HG03342 (cell line): ENCODE measurements around the gene IFNGR2.
"Not testable (repeated sequence)": the region's sequence is repeated elsewhere in the genome, so short reads cannot be mapped to it uniquely, and the experiment has no call there.

Experiments used
- ATAC-seq: cut with Tn5 transposase; IDR thresholded peaks from one replicate; pipeline ENCODE4 v1.9.1; 2021; ENCODE audit warnings: mild to moderate bottlenecking, moderate library complexity; ENCODE audit not compliant: unreplicated experiment

IFNGR2 gene, protein sequence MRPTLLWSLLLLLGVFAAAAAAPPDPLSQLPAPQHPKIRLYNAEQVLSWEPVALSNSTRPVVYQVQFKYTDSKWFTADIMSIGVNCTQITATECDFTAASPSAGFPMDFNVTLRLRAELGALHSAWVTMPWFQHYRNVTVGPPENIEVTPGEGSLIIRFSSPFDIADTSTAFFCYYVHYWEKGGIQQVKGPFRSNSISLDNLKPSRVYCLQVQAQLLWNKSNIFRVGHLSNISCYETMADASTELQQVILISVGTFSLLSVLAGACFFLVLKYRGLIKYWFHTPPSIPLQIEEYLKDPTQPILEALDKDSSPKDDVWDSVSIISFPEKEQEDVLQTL

DNA sequence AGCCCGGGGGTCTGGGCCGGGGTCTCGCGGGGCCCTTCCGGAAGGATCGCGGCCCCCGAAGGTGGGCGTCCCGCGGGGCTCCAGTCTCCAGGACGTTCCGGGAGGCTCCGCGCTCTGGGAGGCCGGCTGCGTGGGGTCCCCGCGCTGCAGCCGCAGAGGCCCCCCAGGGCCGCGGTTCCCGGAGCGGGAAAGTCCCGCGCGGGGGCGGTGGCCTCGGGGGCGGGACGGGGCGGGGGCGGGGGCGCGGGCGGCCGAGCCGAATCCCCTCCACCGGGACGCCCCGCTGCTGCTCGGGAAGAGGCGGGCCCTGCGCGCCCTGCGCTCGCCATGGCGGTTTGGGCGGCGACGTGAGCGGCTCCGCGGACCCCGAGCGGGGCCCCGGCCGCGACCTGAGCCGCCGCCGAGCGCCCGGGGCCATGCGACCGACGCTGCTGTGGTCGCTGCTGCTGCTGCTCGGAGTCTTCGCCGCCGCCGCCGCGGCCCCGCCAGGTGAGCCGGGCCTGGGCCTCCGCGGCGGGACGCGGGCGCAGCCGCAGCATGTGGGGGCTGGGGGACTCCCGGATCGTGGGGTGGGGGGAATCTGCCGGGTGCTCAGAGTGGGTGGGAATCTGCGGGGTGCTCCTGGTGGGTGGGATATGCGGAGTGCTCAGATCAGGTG is at the start of gene IFNGR2:
TSS of gene IFNGR2 (plus strand) at position 286 of the 658 bp plus-strand sequence. CDS start at position 417, 131 bp downstream.
- no peak for ATAC-seq

DNA sequence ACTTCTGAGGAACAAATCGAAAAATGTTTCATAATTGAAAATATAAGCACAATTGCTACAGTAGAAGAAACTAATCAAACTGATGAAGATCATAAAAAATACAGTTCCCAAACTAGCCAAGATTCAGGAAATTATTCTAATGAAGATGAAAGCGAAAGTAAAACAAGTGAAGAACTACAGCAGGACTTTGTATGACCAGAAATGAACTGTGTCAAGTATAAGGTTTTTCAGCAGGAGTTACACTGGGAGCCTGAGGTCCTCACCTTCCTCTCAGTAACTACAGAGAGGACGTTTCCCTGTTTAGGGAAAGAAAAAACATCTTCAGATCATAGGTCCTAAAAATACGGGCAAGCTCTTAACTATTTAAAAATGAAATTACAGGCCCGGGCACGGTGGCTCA is 47.9 kb upstream of the IFNGR2 start:
- no peak for ATAC-seq

GRCh38 chr21:33355996-33356395 is 47.2 kb upstream of the IFNGR2 start:
- ATAC-seq, result no peak

- ATAC-seq, result no peak
Observed at GRCh38 chr21:33357177-33357576, 46.0 kb upstream of the IFNGR2 start.

DNA sequence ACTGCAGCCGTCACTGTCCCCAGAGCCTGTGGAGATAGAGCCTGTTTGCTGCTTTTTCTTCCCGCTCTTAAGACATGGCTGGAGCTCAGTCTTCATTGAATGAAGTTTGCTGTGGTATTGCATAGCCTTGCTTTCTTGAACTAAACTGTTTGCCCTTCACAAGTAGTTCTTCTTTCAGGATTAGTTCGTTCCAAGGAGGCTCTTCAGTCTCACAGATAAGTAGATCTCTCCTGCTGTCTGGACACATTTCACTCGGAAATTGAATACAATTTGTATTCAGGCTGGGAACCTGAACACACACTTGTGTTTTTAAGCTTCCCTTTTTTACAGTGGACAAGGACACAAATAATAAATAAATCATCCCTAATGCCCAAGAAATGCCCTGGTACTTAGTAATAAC is 43.8 kb upstream of the IFNGR2 start:
- ATAC-seq, result no peak

DNA sequence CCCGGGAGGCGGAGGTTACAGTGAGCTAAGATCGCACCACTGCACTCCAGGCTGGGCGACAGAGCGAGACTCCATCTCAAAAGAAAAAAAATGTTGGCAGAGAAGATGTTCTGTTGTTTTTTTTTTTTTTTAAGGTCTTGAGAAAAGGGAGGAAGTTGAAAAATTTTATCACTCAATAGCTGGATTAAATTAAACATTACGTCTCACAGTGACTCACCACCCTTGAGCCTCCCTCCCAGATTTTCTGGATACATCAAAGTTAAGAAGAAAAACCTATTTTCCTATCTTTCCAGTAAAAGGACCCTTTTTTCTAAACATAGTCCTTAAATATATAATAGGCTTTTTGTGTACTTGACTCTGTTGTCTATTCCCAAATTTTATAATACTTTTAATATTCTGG is 42.9 kb upstream of the IFNGR2 start:
- ATAC-seq, result no peak

DNA sequence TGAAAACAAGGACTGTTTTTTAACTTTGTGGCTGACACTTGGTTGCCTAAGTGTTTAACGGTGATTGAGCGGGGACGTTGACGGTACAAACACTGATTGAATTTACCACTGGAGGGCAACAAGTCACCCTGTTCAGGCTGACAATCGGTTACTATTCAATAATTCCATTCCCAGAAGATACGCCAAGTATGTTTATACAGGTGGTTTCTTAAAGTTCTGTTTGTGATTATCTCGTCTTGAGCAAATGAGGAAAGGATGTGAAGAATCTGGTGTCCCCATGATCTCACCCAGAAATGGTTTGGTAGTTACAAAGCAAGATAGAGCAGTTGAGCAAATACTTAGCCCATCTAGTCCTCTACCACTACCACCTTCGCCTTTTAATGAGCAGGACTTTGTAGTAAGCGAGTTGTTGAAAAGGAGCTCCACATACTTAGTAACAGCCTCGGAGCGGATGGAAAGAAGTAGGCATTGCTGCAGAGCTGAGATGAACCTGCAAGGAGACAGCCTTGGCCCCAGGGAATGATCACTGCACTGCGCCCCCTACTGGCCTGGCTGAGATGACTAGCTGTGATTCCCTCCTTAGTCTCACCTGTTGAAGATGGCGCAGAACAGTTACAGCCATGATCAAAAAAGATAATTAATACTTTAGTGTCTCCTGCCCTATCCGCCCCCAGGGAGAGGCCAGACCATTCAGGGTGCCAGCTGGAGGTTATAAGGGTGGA is 42.2 kb upstream of the IFNGR2 start:
- ATAC-seq, result peak; percentile 68

GRCh38 chr21:33362044-33362555 is 41.1 kb upstream of the IFNGR2 start:
- ATAC-seq, result no peak

DNA sequence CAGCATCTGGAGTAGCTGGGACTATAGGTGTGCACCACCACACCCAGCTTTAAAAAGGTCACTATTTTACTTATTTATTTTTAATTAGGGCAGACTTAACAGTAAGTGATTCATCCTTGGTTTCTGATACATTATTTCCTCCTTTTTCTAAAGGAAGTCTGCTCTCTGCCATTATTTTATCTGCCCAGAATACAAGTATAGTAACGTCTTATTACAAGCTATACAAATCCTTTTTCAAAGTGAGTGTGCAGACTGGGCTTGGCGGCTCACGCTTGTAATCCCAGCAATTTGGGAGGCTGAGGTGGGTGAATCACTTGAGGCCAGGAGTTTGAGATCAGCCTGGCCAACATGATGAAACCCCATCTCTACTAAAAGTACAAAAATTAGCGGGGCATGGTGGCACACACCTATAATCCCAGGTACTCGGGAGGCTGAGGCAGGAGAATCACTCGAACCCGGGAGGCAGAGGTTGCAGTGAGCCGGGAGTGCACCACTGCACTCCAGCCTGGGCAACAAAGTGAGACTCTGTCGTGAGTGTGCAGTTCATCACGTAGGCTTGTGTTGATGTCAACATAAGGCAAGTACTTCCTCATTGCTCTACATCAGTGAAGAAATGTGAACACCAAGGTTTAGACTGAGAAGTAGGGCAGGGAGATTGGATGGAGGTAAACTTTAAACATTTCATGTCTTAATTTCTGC is 39.2 kb upstream of the IFNGR2 start:
- ATAC-seq, result not testable (repeated sequence)

GRCh38 chr21:33364830-33365229 is 38.4 kb upstream of the IFNGR2 start:
- no peak for ATAC-seq

- ATAC-seq, result no peak
Observed at GRCh38 chr21:33367309-33367973, 35.8 kb upstream of the IFNGR2 start.

- no peak for ATAC-seq
Observed at GRCh38 chr21:33368124-33368523, 35.1 kb upstream of the IFNGR2 start.

- ATAC-seq, result no peak
Observed at GRCh38 chr21:33368576-33368975, 34.6 kb upstream of the IFNGR2 start.

DNA sequence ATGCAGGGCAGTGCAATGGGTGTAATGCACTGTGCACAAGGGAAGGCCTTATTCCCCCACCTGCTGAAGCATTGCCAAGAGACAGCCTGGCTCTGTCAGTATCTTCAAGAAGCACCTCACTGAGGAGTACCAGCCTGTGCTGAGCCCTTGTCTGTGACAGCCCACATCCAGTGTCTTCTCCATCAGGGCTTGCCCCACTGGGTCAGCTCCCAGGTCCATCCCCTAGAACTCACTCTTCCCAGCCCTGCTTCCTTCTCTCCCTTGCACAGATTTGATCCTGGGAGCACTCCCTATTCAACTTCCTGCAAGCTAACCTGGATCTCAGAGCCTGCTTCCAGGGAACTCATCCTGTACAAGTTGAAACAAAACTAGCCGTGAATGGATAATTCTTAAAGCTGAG is 33.6 kb upstream of the IFNGR2 start:
- ATAC-seq, result no peak

GRCh38 chr21:33370305-33370704 is 32.9 kb upstream of the IFNGR2 start:
- no peak for ATAC-seq

- ATAC-seq, result no peak
Observed at GRCh38 chr21:33371366-33371765, 31.8 kb upstream of the IFNGR2 start.

DNA sequence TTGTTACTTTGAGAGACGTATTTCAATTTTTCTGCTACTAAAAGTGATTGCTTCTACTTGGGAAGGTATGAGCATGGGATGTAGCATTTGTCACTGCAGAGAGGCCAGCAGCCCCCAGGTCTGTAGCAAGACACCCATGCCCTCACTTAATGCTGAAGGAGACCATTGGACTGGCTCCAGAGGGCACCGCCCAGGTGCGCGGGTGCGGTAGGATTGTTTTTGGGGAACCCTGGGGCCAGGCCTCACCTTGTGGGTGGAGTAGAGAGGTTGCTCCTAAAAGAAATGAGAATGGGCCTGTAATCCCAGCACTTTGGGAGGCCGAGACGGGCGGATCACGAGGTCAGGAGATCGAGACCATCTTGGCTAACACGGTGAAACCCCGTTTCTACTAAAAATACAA is 30.6 kb upstream of the IFNGR2 start:
- ATAC-seq, result no peak

- no peak for ATAC-seq
Observed at GRCh38 chr21:33373451-33373850, 29.8 kb upstream of the IFNGR2 start.

DNA sequence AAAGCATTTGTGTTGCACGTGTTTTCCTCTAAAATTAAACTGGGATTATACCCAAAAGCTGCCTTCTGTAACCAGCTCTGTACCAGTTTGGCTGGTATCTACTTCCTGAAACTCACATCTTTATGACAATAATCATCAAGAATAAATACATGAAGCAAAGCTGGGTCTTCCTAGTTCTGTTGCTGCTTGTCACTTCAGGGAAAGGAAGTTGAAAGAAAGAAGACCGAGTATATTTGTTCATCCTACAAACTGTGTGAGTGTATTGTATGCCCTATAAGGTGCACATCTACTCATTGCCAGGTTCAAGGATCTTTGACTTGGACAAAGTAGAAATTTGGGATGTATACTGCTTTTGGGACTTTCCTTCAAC is 29.1 kb upstream of the IFNGR2 start:
- no peak for ATAC-seq

- peak; percentile 62 for ATAC-seq
Observed at GRCh38 chr21:33374450-33375096, 28.6 kb upstream of the IFNGR2 start.
